IPS-NIHi11 (cell line): ENCODE results near the gene NAV2.
A peak's percentile ranks its signal among the peaks of the same experiment; 100 is the strongest.

ENCODE experiments used
- DNase-seq: peaks from one replicate; pipeline ENCODE4 v3.0.0; 2012; ENCODE audit warnings: mixed read lengths, low spot score

NAV2 gene

GRCh38 chr11:19714387-19715363, 2.0 kb downstream of the NAV2 start:
- DNase-seq: no peak

DNA sequence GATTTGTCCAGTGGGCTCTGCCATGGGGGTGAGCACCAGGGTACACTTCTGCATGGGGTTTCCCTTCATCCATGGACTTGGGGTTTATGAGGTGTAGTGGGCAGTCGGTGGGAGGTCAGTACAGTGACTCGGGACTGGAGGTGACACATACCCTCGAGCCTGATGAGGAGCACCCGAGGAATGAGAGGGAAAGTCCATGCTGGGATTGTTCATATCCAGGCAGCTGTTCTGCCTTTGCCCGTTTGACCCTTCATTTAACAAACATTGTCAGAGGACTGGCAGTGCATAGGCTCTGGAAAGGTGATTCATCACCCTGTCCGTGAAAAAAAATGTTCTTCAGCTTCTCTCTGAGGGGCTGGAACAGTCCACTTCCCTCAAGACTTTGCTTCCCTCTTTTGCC, 2.7 kb downstream of the NAV2 start:
- DNase-seq: no peak

DNA sequence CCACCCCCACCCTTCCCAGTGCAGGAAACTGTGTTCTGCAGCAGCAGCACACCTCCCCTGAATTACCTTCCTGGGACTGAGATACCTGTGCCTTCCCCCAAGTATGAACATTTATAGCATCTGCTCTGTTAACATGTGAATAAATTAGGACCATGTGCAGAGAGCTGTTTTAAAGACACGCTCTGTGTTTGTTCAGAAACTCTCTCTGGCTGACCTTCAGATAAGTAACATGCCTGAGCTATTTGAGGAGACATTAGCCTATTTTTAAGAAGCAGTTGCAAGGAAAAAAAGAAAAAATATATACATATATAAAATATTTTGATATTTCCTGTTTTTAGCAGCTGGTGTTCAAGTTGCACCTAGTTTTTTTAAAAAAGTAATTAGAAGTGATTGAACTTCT, 5.4 kb downstream of the NAV2 start:
- DNase-seq: no peak

DNA sequence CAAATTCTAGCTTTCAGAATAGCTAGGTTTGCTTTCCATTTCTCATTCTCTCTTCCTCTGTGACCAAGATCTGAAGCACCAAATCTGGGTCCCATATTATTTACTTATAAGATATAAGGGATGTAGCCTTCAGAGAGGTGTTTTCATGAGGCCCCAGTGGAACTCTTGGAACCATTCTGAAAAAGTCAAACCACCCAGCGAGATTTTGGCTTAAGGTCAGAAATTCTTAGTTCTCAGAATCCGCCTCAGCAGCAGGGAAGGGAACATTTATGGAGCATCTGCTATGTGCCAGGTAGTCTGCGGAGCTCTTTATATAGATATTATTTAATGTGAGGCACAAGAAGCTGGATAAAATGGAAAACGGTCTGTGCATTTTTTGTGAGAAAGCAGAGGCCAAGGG, 6.3 kb downstream of the NAV2 start:
- DNase-seq: no peak

- DNase-seq: no peak
Observed at GRCh38 chr11:19719960-19720359, 7.3 kb downstream of the NAV2 start.

DNA sequence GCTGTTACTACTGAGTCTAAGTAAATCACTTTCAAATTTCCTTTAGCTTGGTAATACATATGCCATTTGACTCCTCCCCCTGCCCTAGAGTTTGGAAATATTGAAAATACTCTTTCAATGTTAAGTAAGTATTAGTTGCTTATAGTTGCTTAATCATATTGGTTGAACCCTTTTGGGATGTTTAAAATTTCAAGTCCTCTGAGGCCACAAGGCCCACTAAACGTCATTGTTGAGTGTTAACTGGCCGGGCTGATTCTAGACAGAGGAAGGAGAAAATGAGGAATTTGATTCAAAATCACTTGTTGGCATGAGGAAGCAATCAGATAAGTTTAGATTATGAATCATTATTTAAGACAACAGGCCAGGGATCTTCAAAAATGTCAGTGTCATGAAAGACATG, 8.5 kb downstream of the NAV2 start:
- no peak for DNase-seq

- DNase-seq: no peak
Observed at GRCh38 chr11:19722702-19723101, 10.1 kb downstream of the NAV2 start.

GRCh38 chr11:19723572-19724342, 11.1 kb downstream of the NAV2 start:
- DNase-seq: no peak

DNA sequence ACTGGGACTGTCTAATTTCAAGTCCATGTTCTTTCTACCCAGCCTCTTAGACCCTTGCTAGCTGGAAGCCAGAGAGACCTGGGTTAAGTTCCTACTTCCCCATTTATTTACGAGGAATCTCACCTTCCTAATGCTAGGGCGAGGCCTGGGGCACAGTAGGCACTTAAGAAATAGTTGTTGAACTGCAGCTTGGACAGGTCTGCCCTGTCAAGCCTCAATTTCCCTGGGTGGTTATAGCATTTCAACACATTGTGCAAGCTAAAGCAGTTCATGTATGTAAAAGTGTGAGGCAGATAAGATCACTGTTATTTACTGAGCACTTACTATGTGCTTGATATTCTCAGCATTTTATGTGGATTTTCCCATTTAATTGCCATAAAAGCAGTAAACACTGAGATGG, 12.1 kb downstream of the NAV2 start:
- DNase-seq: no peak

DNA sequence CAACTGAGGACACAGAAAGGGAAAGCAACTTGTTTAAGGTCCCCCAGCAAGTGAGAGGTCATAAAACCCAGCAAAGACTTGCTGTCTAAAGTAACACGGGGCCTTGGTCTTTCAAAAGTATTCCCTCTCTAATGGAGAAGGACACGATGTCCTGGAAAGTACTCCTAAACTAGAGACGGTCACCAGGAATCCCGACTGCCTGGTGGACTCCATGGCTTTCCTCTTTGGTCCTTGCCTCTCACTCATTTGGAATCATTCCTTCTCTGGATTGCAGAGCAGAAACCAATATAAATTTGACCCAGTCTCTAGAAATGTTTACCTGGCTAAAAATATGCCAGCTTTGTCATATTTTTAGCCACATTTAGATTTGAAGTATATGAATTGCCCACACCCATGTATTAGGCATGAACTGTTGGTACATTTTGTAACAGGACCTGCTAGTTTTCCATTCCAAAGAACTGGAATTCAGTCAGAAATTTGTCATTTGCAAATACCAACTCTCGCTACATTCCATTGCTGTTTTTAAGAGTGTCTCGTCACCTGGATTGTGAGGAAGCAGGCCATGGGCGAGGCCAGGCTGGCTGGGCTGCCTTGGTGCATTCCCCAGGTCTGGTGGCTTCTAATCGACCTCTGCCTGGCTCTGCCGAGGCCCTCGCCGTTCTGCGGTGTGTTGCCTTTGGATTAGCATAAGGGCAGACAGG, 12.9 kb downstream of the NAV2 start:
- DNase-seq: no peak

GRCh38 chr11:19727246-19727645, 14.6 kb downstream of the NAV2 start:
- no peak for DNase-seq

DNA sequence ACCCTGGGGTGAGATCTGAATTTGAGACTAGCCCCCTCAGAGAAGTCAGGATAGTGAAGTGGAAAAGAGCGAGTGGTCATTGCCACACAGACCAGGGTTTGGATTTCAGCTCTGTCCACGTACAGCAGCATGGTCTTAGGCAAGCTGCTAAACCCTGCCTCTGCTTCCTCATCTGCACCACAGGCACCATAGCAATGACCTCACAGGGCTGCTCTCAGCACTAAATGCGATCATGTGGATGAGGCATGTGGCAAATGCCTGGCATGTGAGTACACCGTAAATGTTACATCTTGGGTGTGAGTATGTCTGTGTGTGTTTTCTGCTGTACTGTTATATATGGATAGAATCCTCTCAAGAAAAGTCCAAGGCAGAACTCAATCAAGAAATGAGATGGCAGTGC, 15.8 kb downstream of the NAV2 start:
- no peak for DNase-seq

GRCh38 chr11:19729141-19729540, 16.5 kb downstream of the NAV2 start:
- DNase-seq: no peak

DNA sequence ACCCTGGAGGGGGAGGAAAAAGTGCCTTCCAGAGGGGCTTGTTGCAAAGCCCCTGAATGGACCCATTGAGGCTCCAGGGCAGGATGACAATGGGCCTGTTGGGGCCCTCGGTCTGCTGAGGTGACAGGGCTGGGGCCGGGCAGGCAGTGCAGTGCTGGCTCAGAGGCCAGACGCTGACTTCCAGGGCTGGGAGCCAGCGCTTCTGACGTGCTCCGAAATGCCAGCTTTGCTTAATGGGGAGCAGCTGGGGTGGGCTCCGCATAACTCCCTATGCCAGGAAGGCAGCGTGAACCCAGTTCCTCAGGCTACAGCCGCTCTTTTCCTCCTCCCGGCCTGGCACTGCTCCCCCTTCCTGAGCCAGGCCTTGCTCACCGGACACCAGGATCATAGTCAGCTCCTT, 17.7 kb downstream of the NAV2 start:
- DNase-seq: no peak

- DNase-seq: no peak
Observed at GRCh38 chr11:19734171-19734570, 21.5 kb downstream of the NAV2 start.

DNA sequence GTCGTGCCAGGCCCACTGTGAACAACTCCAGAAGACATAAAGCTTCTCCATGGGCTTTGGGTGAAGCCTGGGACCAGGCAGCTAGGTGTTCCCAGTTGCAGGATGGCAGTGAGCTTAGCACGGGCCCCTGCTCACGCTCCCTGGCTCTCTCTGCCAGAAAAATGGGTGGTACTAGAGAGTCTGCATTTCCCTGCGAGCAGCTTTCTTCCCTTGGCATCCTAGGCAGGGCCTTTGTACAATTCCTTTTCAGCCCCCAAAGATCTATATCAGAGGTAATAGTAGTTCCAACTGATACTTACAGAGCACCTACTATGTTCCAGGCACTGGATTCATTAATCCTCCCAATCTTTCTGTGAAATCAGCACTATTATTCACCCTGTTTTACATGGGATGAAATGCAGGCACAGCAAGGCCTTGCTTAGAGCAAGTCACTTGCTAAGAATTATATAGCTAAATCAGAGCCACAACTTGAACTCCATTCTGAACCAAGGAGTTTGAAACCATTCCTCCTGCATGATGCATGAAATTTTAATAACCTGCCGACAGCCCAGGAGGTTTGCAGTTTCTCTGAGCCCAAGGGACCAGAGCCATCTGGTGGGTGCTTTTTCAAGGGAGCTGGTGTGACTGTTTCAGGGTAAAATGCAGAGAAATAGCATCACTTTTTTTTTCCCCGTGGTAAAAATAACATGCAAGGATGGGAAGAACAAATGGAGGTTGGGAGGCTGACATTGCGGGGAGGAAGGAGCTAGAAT, 22.7 kb downstream of the NAV2 start:
- DNase-seq: no peak

- no peak for DNase-seq
Observed at GRCh38 chr11:19735909-19736498, 23.4 kb downstream of the NAV2 start.

- DNase-seq: no peak
Observed at GRCh38 chr11:19736831-19737230, 24.2 kb downstream of the NAV2 start.

DNA sequence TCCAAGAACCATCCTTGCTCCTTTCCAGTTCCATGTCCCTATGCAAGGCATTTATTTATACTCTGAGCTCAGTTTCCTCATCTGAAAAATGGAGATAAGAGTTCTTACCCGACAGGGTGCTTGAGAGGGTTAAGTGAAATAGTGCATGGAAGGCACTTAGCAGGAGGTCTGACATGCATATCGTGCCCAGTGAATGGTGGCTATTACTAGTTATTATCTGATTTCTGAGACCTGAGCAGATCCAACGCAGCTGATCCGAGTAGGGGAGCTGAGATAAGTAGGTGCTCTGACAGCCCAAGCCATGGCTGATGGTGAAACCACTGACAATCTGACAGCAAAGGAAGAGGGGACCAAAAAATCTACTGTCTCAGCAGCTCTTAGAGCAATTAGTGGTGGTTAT, 24.9 kb downstream of the NAV2 start:
- DNase-seq: no peak

DNA sequence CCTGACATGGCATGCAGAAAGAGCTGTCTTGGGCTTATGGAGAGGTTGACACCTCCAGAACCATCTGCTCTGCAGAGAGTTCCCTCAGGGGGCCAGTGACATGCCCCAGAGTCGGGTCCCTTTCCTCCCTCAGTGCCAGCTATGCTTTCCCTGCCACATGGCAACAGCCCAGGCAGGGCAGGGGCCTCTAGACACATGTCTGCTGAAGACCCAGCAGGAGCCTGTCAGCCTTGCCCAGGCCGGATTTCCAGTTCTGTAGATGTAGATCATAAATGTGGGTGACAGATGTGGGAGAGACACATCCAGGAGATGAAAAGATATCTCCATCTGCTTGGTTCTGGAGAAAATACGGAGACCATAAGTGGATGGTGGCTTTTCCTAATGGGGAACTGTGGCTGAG, 25.5 kb downstream of the NAV2 start:
- DNase-seq: no peak

DNA sequence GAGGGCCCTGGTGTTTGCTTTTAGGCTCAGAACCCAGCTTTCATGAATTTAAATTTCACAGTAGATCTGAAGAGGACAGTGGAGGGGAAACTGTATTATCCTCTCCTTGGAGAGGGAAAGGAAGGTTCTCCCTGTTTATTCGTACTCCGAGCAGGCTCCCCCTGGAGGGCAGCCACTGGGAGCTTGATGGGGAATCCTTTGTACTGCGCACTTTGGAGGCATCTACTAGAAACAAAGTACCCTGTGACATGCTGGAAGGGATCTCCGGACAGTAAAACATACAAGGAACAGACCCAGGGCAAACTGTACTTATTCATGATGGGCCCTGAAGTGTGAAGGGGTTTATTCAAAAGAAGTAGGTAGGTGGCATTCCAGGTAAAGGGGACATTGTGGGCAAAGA, 27.2 kb downstream of the NAV2 start:
- DNase-seq: peak; percentile 22

DNA sequence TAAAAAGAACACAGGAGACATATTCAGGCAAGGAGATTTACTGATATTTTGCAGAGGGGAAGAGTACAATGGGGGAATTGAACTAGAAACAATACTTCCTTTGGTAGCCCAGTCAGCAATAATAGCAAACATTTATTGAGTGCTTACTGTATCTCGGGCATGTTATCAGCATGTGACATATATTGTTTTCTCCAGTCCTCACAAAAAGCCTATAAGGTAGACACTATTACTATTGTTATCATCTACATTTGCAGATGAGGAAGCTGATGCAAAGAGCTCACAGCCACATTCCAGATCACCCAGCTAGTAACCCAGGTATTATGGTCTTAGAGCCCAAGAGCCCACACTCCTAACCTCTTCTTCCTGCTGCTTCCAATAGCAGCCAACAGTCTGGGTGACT, 27.9 kb downstream of the NAV2 start:
- no peak for DNase-seq
